Measurements from ENCODE around the gene HELT. TPM values are rescaled to one million over a fixed set of nuclear protein-coding genes. Genes with fewer than 3 reads are reported as not detected.
"Not testable (repeated sequence)": the region's sequence is repeated elsewhere in the genome, so short reads cannot be mapped to it uniquely, and the experiment has no call there.

The HELT gene
- total RNA-seq, 1 donor from 2014 or later: 0.49 TPM

DNA sequence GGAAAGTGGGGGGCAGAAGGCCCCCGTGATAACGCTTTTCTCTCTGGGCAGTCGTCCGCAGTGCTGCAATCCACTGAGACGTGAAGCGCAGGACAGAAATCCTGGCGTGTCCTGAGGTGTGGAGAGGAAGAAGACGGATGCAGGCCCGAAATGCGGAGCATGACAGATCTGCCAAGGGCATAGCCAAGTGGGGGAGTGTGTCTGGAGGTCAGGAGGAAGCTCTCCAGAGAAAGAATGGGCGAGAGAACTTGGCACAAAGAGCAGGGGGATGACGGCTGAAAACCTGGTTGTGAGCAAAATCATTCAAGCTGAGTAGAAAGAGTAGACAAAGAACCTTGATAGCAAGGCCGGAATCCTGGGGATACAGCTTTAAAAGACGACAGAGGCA lies 23.7 kb upstream of the HELT start:
- no peaks in the 10 kb centered on the region for H3K4me1 ChIP-seq
- TF ChIP-seq, protein P1, sequence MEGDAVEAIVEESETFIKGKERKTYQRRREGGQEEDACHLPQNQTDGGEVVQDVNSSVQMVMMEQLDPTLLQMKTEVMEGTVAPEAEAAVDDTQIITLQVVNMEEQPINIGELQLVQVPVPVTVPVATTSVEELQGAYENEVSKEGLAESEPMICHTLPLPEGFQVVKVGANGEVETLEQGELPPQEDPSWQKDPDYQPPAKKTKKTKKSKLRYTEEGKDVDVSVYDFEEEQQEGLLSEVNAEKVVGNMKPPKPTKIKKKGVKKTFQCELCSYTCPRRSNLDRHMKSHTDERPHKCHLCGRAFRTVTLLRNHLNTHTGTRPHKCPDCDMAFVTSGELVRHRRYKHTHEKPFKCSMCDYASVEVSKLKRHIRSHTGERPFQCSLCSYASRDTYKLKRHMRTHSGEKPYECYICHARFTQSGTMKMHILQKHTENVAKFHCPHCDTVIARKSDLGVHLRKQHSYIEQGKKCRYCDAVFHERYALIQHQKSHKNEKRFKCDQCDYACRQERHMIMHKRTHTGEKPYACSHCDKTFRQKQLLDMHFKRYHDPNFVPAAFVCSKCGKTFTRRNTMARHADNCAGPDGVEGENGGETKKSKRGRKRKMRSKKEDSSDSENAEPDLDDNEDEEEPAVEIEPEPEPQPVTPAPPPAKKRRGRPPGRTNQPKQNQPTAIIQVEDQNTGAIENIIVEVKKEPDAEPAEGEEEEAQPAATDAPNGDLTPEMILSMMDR (IDR thresholded peaks at IDR 0.05): no peak
- H3K27me3 ChIP-seq: no peaks in the 10 kb centered on the region
- DNase-seq (no peak), ATAC-seq (no peak)
- H3K4me3 ChIP-seq: no peak overlapping the region
- H3K9me3 ChIP-seq: no peaks in the 10 kb centered on the region
- no peaks in the 10 kb centered on the region for H3K36me3 ChIP-seq
- no peak overlapping the region for H3K27ac ChIP-seq
- intact Hi-C loops (cut with DNase I): no loop called here

DNA sequence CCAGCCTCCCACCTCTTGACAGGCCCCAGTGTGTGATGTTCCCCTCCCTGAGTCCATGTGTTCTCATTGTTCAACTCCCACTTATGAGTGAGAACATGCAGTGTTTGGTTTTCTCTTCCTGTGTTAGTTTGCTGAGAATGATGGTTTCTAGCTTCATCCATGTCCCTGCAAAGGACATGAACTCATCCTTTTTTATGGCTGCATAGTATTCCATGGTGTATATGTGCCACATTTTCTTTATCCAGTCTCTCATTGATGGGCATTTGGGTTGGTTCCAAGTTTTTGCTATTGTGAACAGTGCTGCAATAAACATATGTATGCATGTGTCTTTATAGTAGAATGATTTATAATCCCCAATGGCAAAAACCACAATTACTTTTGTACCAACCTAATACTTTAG lies 20.6 kb upstream of the HELT start:
- ATAC-seq; H3K27me3 ChIP-seq; H3K4me3 ChIP-seq; H3K27ac ChIP-seq; H3K9me3 ChIP-seq; H3K36me3 ChIP-seq; intact Hi-C loops (cut with DNase I); DNase-seq; H3K4me1 ChIP-seq: not testable (repeated sequence)

DNA sequence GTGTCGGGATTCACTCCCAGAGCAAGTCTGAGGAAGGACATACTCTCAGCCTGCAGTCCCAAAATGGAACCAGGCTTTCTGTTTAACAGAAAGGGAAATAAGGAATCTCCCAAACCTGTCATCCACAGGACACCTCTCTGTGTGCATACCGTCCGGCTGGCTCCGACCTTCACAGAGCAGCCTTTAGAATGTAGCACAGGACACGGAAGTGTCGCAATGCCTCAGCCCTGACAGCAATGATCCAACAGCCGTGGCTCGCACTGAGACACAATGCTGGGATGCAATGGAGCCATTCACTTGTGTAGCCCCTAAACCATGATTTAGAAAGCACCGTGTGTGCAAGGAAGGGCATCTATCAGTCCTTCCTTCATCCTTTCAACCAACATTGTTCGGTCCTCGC lies 15.5 kb upstream of the HELT start:
- Histone ChIP-seq H3K9me3 (no peaks in the 10 kb centered on the region), H3K36me3 (no peaks in the 10 kb centered on the region), H3K4me3 (no peak overlapping the region), H3K27ac (no peak overlapping the region), H3K27me3 (peaks cover 10% of the 10 kb centered on the region), H3K4me1 (peaks cover 4% of the 10 kb centered on the region)
- intact Hi-C loops (cut with DNase I): no loop called here
- ATAC-seq (peak; percentile 27), DNase-seq (no peak)
- TF ChIP-seq, protein P1 (IDR thresholded peaks at IDR 0.05): no peak

DNA sequence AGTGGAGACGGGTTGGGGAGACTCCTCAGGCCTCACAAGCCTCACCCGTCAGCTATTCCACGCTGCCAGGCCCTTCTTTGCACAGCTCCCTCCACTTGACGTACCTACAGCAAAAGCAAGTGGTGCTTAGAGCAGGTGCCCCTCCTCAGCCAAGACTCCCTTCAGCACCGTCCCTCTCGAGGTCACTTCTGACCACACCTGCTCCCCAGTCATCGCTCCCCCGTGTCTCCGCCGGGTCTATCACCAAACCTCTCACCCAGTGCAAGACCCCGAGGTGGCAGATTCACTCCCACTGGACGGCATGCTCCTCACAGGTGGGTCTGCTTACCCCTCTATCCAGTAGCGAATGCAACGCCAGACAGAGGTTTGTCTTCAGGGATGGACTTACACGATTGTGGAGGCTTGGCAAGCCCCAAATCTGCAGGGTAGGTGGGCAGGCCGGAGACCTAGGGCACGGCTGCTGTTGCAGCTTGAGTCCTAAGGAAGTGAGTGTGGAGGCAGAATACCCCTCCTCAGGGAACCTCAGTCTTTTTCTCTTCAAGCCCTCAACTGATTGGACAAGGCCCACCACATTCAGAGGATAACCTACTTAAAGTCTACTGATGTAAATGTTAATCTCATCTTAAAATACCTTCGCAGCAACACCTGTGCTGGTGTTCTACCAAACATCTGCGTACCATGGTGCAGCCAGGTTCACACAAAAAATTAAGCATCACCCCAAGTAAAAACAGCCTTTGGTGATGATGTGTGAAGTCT lies 14.5 kb upstream of the HELT start:
- TF ChIP-seq, protein P1 (IDR thresholded peaks at IDR 0.05): no peak
- DNase-seq (no peak), ATAC-seq (peak; percentile 26)
- intact Hi-C loops (cut with DNase I): no loop called here
- no peaks in the 10 kb centered on the region for H3K9me3 ChIP-seq
- peaks cover 4% of the 10 kb centered on the region for H3K4me1 ChIP-seq
- peaks cover 17% of the 10 kb centered on the region for H3K27me3 ChIP-seq
- no peak overlapping the region for H3K27ac ChIP-seq
- no peaks in the 10 kb centered on the region for H3K36me3 ChIP-seq
- no peak overlapping the region for H3K4me3 ChIP-seq

DNA sequence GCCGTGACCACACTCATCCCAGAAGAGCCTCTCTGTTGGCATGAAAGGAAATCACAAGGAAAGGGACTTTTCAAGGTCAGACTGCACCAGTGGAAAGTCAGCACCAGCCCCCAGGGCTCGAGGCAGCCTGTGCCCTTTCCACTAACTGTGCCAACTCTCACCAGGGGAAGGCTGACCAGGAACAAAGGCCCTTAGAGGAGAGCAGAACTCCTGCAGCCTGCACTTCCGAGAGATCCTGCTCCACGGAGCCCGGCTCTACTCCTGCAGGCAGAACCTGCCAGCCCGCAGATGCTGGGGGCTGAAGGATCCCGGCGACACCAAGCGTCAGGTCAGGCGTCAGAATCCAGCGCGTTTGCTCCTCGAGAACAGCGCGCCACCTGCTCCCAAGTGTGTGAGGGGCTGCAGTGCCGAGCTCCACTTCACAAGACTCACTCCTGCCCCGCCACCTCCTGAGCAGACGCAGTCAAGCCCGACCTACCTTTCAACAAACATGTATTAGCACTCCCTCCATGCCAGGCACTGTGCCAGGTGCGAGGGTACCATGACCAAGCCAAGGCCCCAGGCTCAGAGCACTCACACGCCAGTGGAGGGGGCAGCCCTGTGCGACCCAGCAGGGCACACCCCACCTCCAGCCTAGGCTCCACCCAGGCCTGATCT lies 13.6 kb upstream of the HELT start:
- Histone ChIP-seq H3K4me3 (peak overlapping the region; percentile 22), H3K36me3 (no peaks in the 10 kb centered on the region), H3K27me3 (peaks cover 21% of the 10 kb centered on the region), H3K4me1 (peaks cover 4% of the 10 kb centered on the region), H3K9me3 (no peaks in the 10 kb centered on the region), H3K27ac (no peak overlapping the region)
- TF ChIP-seq, protein P1 (IDR thresholded peaks at IDR 0.05): no peak
- intact Hi-C loops (cut with DNase I): no loop called here
- DNase-seq (peak; percentile 74), ATAC-seq (peak; percentile 61)

DNA sequence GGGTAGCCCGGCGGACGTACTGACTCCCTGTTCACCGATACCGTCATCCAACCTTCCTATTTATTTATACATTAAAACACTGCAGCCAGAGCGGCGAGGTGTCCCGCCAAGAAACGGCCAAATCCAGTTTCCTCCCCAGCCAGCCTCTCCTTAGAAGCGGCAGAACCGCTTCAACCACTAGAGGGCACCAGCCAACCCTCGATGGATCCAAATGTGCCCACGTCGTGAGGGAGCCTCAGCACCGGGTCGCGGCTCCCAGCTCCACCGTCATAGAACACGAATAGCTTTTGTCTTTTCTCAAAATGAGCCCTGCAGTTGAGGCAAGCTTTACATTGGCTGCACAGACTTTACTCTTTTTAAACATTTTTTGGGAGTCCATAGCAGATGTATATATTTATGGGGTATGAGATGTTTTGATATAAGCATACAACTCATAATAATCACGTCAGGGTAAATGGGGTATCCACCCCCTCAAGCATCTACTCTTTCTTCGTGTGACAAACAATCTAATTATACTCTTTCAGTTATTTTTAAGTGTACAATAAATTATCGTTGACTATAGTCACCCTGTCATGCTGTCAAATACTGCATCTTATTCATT lies 13.0 kb upstream of the HELT start:
- H3K27ac ChIP-seq: no peak overlapping the region
- TF ChIP-seq, protein P1 (IDR thresholded peaks at IDR 0.05): peak; percentile 95
- peaks cover 21% of the 10 kb centered on the region for H3K27me3 ChIP-seq
- no peaks in the 10 kb centered on the region for H3K36me3 ChIP-seq
- peak; percentile 94 for ATAC-seq
- peaks cover 4% of the 10 kb centered on the region for H3K4me1 ChIP-seq
- H3K4me3 ChIP-seq: peak overlapping the region; percentile 22
- intact Hi-C loops (cut with DNase I): no loop called here
- no peaks in the 10 kb centered on the region for H3K9me3 ChIP-seq
- DNase-seq: peak; percentile 90
